Measurements from ENCODE around the gene USH1C.
A peak's percentile ranks its signal among the peaks of the same experiment; 100 is the strongest.

Gene USH1C

DNA sequence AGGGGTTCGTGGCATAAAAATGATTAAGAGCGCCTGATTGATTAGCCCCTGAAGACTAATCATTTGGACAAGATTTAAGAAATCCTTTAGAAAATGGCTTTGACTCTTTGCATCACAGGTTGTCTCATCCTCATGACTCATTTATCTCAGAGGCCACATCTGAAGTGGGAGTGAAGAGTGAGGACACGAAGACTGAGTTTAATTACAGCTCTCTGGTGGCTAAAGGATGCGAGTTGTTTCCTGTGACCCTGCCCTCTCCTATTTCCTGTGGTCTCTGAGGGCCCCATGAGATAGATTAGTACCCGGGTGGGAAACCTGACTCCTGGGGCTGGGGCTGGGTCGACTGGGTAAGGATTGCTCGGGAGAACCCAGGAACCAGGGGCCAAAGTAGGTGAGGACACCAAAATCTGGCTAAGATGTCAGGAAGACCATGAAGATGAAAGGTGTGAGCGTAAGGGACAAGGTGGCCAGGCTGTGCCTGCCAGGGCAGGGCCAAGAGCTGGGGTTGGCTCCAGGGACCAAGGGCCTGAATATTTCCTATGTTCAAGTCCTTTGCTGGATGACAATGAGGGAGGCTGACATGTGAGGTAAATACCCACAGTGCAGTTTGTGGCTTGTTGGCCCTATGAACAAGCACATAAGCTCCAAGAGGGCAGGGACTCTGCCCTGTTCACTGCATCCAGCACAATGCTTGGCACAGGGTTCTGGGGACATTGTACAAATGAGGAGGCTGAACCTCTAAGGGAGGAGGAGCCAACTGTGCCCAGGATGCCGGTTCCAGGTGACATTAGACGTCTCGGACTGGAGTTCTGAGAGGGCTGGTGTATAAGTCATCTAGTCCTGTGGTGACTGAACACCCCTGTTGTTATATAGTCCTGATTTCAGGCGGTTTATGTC, 6.5 kb upstream of the USH1C start:
- TF ChIP-seq, protein P1, sequence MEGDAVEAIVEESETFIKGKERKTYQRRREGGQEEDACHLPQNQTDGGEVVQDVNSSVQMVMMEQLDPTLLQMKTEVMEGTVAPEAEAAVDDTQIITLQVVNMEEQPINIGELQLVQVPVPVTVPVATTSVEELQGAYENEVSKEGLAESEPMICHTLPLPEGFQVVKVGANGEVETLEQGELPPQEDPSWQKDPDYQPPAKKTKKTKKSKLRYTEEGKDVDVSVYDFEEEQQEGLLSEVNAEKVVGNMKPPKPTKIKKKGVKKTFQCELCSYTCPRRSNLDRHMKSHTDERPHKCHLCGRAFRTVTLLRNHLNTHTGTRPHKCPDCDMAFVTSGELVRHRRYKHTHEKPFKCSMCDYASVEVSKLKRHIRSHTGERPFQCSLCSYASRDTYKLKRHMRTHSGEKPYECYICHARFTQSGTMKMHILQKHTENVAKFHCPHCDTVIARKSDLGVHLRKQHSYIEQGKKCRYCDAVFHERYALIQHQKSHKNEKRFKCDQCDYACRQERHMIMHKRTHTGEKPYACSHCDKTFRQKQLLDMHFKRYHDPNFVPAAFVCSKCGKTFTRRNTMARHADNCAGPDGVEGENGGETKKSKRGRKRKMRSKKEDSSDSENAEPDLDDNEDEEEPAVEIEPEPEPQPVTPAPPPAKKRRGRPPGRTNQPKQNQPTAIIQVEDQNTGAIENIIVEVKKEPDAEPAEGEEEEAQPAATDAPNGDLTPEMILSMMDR (IDR thresholded peaks at IDR 0.05; ENCODE audit: low read depth, low read length, missing control alignments), result no peak
- DNase-seq (ENCODE audit: low read depth), result no peak
- H3K4me3 ChIP-seq (ENCODE audit: low read depth, low read length), result no peak overlapping the region

DNA sequence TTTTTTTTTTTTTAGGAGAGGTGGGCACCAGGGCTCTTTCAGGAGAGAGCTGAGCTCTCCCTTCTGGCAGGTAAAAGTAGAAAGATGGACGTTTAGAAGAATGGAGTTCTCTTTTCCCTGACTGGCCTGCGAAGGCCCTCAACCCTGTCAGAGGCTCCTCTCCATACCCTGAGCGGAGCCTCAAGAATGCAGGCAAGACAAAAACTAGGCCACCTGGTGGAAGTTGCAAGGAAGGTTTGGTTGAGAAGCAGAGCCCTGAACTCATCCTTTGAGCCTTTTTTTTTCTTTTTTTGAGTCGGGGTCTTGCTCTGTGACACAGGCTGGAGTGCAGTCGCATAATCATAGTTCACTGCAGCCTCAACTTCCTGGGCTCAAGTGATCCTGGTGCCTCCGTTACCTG, 4.2 kb upstream of the USH1C start:
- TF ChIP-seq, protein P1 (IDR thresholded peaks at IDR 0.05; ENCODE audit: low read depth, low read length, missing control alignments), result peak; percentile 10
- no peak overlapping the region for H3K4me3 ChIP-seq (ENCODE audit: low read depth, low read length)
- no peak for DNase-seq (ENCODE audit: low read depth)

DNA sequence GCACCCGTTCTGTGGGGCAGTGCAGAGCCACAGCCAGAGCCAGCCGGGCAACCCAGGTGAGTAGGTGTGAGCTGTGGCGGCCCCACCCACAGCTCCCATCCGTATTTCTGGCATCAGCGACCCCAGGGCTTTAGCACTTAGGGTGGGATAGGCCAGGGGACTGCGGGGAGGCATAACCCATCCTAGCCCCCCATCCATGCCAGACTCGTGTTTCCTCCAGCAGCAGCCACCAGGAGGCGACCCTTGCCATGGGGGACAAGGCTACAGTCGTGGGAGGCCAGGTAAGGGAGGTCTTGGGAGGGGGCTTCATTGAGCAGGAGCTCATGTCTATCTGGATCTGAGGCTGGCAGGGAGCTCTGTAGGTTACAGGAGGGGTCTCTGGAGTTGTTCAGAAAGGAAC, 3.7 kb upstream of the USH1C start:
- TF ChIP-seq, protein P1 (IDR thresholded peaks at IDR 0.05; ENCODE audit: low read depth, low read length, missing control alignments), result peak; percentile 7
- DNase-seq (ENCODE audit: low read depth), result no peak

DNA sequence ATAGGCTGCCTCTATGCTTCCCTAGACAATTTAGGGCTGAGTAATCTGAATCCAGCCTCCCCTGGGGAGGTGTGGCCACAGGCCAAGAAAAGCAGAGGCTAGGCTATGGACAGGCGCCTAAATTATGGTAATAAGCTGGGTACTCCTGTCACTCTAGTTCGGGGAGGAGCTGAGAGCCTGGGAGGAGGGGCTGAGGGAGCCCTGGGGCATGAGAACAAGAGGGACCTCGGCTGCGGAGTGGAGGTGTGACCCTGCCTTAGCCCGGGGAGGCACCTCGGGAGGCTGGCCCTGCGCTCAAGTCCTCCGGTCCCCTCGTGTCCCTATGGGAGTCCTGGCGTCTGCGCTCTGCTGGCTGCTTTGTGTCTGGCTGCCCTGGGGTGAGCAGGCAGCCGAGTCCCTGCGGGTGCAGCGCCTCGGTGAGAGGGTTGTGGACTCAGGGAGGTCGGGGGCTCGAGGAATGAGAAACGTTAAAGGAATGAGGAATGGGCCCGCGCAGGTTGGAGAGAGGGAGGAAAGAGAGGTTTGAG, 2.9 kb upstream of the USH1C start, which contains the start of gene OTOG:
TSS of gene OTOG (plus strand) at position 209 of the 527 bp plus-strand sequence. CDS start at position 323, 114 bp downstream.
- H3K4me3 ChIP-seq (ENCODE audit: low read depth, low read length), result no peak within 1 kb of the TSS
- TF ChIP-seq, protein P1 (IDR thresholded peaks at IDR 0.05; ENCODE audit: low read depth, low read length, missing control alignments), result no peak
- DNase-seq (ENCODE audit: low read depth), result no peak

More for the DNA sequence above, 3.7 kb upstream of the USH1C start:
- H3K4me3 ChIP-seq (ENCODE audit: low read depth, low read length), result no peak overlapping the region

DNA sequence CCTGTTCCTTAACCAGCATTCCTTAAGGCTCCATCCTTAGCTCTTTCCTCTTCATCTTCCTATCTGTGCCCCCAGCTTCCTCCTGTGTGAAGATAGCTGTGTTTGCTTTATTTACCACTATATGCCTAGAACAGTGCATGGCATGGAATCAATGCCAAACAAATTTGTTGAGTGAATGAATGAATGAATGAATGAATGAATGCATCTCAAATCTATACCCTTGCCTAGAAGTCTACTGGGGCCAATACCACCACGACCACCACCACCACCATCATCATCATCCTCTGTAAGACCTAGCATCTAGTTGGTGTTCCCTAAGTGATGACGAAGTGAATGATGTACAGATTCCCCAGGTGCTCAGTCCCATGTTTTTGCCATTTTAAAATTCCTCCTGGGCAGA, 2.0 kb upstream of the USH1C start:
- TF ChIP-seq, protein P1 (IDR thresholded peaks at IDR 0.05; ENCODE audit: low read depth, low read length, missing control alignments), result no peak
- no peak for DNase-seq (ENCODE audit: low read depth)
- H3K4me3 ChIP-seq (ENCODE audit: low read depth, low read length), result no peak overlapping the region

DNA sequence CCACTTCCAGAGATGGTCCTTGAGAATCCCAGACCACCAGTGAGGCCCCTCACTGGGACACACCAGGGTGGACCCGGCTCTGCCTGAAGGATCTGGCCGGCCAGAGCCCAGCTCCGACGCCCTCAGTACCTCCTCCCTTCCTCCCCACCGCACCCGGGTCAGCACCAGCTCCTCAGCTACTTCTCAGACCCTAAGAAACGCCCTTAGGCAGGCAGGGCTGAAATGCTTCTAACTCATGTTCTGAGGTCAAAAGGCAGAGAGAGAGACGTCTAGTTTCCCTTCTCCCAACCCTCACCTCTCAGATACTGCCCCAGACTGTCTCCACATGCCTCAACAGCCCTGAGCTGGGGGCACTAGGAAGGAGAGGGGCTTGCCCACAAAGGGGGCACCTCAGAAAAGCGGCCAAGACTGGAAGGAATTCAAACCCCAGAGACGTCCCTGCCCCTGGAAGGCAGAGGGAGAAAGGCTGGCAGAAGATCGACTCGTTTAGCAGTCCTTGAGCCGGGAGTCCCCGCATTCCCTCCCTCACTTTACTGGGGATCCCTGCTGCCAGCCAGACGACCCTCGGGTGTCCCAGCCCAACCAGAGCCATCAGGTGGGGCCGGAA, 539 bp downstream of the USH1C start:
- no peak overlapping the region for H3K4me3 ChIP-seq (ENCODE audit: low read depth, low read length)
- no peak for DNase-seq (ENCODE audit: low read depth)
- TF ChIP-seq, protein P1 (IDR thresholded peaks at IDR 0.05; ENCODE audit: low read depth, low read length, missing control alignments), result no peak

Data from GM12864 (cell line).